HG02970 (cell line): Measurements from ENCODE around the gene THEMIS.
"Not testable (repeated sequence)": the region's sequence is repeated elsewhere in the genome, so short reads cannot be mapped to it uniquely, and the experiment has no call there.

ENCODE experiments used
- ATAC-seq: cut with Tn5 transposase; IDR thresholded peaks from one replicate; pipeline ENCODE4 v1.9.1; 2021; ENCODE audit warnings: mild to moderate bottlenecking, moderate library complexity, moderate number of reproducible peaks; ENCODE audit not compliant: unreplicated experiment, low FRiP score

The THEMIS gene

DNA sequence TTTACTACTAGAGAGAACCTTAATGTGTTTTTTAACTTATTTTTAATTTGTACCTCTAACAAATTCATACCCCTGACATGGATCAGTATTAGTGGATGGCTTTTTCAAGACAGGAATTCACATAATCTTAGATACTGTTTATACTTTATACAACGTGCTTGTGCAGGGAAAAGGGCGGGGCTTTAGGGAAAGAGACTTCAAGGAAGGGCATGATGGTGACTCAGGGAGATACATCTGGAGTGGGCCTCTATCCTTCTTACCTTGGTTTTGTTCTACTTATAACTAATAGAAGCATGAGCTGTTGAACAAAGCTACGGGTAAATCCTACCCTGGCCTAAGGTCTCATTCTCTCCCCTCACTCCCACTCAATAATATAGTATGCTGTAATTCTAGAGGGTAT is 163.1 kb downstream of the THEMIS start:
- ATAC-seq = no peak

DNA sequence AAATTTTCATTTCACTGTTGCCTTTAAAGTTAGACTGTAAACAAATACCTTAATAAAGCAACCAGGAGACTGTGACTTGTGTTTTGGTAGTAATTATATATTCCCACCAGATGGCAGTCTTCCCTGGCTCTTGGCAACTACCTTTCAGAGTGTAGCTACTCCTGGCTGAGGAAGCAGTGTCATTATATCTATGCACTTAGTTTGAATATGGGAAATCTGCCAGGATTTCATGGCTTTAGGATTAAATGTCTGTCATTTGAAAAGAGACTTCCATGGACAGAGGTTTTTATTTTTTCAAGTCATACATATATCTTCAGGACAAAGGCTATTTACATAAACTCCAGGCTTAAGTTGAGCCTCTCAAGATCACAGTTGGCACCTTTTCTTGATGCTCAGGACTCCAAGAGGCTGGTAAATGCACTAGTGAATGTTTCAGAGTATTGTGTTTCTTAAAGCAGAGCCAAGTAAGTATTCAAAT is 163.8 kb downstream of the THEMIS start:
- no peak for ATAC-seq

DNA sequence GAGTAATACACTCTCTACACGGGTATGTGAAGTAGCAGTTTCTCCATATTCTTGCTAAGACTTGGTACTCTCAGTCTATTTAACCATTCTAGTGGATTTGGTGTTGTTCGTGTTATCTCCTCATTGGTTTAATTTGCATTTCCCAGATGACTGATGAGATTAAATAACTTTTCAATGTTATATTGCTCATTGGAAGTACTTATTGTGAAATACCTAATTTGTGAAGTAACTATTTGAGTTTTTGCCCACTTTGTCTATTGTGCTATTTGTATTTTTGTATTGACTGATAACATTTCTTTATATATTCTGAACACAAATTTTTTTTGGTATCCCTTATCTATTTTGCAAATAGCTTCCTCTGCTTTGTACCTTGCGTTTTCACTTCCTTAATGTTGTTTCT is 167.9 kb downstream of the THEMIS start:
- ATAC-seq = no peak

DNA sequence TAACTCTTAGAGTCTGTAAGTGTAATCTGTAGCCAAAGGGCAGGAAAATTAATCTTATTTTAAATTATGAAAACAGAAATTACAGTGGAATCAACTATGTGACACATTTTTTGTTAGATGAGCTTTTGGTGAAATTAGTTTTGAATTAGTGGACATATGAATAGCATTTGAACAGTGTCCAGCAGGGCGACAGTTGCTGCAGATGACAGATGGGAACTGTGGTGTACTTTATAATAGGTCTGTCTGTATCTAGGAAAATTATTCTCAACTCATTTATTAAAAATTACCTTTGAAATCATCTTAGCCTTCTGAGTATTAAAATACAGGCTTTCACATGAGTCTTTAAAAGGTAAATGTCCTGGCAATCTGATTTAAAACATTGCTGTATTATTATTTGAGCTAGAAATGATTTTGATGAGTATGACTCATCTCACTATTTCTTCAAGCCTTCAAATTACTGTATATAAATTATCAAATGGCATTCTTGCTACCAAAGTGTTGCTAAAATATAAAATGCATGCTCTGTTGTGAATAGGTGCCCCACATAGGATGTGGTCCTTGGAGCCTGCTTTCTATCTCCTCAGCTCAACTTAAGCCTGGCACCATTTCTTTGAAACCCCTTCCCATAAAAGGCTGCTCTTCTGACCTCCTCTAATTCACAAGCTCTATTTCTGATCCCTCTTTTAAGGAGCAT is 173.5 kb downstream of the THEMIS start:
- ATAC-seq = no peak

DNA sequence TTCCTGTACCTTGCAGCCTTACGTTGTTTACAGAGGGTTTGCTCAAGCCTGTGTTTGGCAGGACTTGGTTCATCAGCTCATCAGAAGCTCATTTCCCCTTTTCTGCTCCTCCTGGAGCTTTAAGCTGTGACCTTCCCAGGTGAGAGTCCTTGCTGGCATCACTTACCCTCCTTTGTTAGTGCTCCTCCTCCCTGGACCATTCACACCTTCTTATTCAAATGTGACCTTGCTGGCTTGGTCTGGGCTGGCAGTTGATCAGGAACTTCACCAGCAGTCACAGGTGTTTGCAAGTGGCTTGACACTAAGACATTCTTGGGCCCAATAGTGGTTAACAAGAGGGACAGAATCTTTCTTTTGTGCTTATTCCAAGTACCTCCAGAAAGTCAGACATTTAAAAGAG is 175.0 kb downstream of the THEMIS start:
- no peak for ATAC-seq

DNA sequence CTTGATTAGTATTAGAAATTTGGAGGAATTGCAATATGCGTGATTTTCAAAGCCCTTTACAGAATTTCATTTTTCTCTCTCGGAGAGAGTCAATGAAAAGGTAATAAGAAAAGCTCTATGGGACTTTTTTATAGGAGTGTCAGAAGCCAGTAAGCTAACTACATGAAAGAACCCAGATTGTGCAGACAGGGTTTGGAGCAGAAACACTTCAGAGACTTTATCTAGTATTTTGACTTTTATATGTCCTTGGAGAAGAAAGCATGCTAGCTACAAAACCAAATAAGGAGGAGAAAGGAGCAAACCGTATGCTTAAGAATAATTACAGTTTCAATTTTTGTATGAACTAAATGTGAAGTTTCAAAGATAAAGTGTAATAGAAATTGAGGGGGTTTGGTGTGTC is 182.2 kb downstream of the THEMIS start:
- ATAC-seq = no peak

DNA sequence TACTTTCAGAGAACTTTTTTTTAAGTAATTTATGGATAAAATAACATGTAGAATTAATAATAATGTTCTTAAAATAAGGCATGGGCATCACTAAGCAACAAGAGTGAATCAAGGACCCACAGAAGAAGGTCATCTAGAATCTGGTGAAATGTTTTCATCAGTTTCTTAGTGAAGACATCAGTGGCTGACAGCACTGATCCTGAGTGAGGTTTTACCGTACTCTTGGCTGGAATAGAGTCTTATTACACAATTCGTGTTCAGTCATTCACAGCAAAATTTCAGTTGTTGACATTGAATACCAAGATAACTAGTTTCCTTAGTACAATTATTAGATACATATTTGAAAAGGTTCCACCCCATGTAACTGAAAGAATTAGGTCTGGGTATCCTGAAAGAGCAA is 183.5 kb downstream of the THEMIS start:
- no peak for ATAC-seq

DNA sequence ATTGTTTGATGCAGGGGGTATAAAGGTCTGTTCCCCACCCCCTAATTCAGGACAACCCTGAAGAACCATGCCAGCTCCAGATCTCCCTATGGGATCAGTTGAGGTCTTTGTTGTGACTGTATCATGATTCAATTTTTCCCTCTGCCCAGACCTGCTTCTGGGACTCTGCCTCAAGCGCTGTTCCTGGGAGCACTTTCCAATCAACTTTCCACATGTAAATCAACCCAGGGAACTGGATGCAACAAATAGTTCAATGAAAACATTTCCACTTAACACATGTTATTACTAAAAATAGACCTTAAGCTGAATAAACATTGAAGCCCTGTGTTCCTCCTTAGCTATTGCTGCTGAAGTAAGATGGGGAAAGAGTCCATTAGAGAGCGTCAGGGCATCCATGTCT is 184.4 kb downstream of the THEMIS start:
- no peak for ATAC-seq

DNA sequence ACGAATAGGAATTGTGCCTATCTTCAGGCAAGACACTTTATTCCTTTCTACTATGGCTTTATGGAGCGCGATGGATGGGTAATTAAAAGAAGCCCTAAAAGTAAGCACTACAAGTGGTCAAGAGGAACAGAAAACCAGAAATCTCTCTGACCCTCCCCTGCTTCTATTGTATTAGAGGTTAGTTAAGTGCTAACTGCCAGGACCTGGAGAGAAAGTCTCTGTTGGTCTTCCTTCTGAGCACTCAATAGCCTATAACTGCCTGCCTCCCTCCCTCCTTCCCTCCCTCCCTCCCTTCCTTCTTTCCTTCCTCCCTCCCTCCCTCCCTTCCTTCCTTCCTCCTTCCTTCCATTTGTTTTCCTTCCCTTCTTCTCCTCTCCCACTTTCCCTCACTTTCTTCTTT is 190.2 kb downstream of the THEMIS start:
- ATAC-seq = no peak

DNA sequence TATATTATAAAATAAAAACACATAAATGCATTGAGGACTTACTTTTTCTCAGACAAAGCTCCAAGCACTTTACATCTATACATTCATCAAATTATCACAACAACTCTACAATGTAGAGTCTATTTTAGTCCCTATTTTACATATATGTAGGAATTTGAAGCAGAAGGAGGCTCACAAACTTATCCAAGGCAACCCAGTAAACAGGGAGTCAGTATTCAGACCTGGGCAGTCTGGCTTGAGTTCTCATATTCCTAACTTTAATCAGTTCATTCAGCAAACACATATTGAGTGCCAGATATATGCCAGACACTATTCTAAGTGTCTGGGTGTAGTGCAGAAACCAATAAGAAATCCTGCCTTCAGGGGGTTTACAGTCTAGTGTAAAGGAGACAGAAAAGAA is 194.6 kb downstream of the THEMIS start:
- ATAC-seq = no peak

DNA sequence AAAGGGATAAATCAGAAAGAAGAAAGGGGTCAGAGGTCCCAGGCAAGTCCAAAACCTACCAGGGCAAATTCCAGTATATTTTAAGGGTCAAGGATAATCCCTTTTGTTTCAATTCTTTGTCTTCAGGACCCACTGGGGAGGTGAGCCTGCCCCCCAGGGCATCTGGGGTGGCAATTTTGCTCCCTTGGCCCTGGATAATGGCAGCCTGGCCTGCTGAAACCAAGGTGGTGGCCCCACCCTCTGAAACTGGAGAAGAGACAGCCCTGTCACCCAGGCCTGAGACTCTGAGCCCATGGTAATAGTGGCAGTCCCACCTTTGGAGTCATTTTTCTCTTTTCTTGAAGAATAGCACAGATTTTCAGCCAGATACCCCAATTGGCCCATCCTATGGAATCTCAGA is 205.8 kb downstream of the THEMIS start:
- no peak for ATAC-seq

DNA sequence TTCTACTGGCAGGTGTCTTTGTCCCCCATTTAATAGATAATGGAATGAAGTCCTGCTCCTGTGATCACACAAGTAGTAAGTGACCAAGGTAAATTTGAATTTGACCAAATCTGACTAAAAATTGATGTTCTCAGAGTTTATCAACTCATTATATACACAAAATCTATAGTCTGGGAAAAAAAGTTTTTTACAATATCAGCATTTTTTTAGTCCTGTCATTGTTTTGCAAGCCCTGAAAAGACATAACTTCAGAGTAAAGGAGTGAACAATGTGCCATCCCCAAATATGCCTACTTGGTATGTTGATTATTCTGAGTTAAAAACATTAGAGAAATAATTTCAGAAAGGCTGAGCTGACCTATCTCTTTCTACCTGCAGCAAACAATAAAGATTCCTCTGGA is 209.7 kb downstream of the THEMIS start:
- no peak for ATAC-seq

DNA sequence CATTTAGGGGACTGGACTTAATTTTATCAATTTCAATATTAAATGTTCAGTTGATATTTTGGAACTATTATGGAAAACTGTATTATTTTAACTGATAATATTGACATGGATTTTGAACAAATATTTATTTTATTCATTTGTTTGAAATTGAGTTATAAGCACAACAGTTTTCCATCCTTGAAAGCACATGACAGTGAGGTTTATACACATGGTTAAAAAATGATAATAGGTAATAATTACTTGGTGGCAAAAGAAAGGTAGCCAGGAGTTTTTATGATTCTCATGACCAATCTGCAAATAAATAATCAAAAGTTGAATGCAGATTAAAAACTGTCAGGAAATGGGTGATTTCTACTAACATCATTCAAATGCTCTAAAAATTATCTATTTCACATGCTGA is 210.3 kb downstream of the THEMIS start:
- no peak for ATAC-seq

DNA sequence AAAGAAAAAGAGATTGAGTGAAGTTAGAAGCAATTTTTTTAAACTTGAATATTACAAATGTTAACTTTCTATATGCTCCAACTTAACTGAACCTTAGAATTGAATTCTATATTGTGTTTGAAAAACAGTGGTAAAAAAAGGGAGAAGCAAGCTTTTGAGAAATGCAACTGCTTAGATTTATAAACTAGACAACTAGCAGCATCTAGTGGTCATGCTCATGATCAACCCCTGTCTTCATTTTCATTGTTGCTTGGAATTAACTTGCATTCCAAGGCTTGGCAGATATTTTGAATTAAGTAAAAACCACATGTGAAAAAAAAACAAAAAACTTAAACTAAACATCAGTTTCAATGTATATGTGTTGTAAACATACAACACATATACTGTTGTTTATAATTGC is 210.8 kb downstream of the THEMIS start:
- no peak for ATAC-seq

DNA sequence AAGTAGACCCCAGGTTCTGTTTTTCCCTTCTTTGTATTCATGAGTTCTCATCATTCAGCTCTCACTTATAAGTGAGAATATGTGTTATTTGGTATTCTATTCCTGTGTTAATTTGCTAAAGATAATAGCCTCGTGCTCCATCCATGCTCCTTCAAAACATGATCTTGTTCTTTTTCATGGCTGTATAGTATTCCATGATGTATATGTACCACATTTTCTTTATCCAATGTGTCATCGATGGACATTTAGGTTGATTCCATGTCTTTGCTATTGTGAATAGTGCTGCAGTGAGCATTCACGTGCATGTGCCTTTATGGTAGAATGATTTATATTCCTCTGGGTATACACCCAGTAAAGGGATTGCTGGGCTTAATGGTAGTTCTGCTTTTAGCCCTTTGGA is 213.4 kb downstream of the THEMIS start:
- not testable (repeated sequence) for ATAC-seq

DNA sequence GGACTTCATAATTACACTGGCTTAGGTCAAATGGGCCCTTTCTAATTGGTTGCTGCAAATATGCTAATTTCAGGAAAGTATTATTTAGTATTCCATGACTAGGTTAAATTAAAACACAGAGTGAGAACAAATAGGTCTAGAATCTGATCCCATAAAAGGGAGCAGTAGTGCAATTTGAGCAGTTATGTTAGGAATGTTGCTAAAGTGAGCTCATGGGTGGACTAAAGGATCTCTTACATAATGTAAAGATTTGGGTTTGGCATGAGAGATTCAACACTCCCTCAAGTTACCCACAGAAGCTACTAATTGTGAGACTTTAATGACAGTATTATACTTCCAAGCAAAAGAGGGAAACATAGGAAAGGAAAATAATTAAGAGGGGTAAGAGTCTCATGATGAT is 214.8 kb downstream of the THEMIS start:
- no peak for ATAC-seq

DNA sequence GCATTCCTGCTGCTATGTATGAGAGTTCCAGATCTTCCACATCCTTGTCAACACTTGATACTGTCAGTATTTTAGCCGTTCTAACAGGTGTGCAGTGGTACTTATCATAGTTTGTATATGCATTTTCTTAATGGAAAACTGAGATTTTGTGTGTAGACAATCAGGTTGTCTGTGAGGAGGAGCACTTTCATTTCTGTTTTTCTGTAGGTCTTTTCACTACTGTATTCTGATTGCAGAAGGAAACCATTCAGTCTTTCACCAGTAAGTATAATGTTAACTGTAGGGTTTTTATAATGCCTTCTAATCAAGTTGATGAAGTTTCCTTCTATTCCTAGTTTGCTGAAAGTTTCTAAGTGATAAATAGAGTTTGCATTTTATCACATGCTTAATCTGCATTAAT is 216.4 kb downstream of the THEMIS start:
- ATAC-seq = no peak
